ENCODE results near the gene ABHD17C. TPM values are rescaled to one million over a fixed set of nuclear protein-coding genes. Genes with fewer than 3 reads are reported as not detected.

Gene ABHD17C
- total RNA-seq, 4 donors from 2014 or later, result 14.9 to 74.6 (median 37.8) TPM

DNA sequence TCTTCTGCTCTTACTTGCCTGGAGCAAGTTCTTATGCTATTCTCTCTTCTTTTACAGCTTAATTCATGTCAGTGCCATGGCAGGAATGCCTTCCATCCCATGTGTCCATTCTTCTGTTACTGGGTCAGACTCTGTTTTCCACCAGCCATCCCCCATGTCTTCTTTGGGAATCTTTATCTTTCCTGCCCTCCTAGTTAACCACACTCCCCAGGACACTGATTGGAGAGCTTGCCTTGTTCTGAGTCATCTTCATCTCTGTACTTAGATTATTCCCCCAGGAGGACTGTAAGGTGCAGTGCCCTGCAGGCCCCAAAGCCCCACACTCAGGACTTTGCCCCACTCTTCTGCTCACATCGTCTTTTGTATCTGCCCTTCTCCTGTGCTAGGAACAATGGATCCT is 3.6 kb downstream of the ABHD17C start:
- Histone ChIP-seq H3K9me3 (no peaks in the 10 kb centered on the region), H3K4me3 (no peak overlapping the region), H3K36me3 (no peaks in the 10 kb centered on the region), H3K27me3 (no peaks in the 10 kb centered on the region), H3K4me1 (peaks cover 0 to 48% (median 4%) of the 10 kb centered on the region in 4 donors), H3K27ac (no peak overlapping the region)
- no peak for DNase-seq
- no peak for TF ChIP-seq POLR2A (IDR thresholded peaks at IDR 0.05)

DNA sequence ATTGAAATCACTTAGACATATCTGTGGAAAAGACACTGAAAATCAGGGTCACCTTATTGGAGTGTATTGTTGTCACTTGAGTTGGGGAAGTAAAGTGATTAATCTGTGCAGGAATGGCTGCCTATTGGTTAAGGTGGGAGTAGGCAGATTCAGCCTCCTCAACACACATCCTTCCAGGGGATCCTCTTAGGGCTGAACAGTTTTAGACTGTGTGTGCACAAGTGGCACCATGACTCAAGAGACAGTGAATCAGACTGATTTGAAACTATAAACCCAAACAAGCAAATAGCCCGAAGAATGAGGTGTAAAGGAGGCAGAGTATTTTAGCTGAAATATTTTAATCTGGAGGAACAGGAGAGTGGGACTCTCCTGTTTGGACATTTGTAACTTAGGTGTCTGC is 4.9 kb downstream of the ABHD17C start:
- Histone ChIP-seq H3K4me1 (peaks cover 0 to 46% (median 4%) of the 10 kb centered on the region in 4 donors), H3K4me3 (no peak overlapping the region), H3K27me3 (no peaks in the 10 kb centered on the region), H3K27ac (no peak overlapping the region), H3K36me3 (no peaks in the 10 kb centered on the region), H3K9me3 (no peaks in the 10 kb centered on the region)
- DNase-seq, result no peak
- TF ChIP-seq, protein P1, sequence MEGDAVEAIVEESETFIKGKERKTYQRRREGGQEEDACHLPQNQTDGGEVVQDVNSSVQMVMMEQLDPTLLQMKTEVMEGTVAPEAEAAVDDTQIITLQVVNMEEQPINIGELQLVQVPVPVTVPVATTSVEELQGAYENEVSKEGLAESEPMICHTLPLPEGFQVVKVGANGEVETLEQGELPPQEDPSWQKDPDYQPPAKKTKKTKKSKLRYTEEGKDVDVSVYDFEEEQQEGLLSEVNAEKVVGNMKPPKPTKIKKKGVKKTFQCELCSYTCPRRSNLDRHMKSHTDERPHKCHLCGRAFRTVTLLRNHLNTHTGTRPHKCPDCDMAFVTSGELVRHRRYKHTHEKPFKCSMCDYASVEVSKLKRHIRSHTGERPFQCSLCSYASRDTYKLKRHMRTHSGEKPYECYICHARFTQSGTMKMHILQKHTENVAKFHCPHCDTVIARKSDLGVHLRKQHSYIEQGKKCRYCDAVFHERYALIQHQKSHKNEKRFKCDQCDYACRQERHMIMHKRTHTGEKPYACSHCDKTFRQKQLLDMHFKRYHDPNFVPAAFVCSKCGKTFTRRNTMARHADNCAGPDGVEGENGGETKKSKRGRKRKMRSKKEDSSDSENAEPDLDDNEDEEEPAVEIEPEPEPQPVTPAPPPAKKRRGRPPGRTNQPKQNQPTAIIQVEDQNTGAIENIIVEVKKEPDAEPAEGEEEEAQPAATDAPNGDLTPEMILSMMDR (IDR thresholded peaks at IDR 0.05), result no peak
- TF ChIP-seq POLR2A (IDR thresholded peaks at IDR 0.05), result no peak

DNA sequence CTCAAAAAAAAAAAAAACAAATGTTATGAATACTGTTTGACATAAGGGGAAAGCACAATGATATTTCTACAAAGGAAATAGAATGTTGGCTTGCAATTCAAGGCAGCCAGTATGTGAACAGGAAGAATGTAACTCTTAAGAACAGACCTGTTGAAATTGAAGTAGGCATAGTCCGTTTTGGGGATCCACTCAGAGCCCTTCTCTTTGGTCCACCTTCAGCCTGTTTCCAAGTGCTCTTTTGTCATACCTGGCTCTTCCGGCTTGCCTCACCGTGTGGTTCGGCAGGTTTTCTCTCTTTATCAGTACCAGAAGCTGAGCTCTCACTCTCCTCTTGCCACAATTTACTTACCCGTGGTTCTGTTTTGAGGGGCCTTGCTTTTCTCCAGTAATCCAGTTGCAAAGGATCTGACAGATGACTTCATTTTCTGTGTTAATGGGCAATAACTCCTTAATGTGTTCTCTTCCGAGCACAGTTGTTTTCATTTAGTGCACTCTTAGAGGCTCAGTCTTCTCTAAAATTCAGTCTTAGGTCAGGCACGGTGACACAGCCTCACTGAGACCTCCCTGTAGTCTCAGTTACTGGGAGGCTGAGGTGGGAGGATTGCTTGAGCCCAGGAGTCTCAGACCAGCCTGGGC is 6.7 kb downstream of the ABHD17C start:
- Histone ChIP-seq H3K27ac (peak overlapping the region in 1 of 4 donors; percentile 24), H3K4me1 (peaks cover 0 to 35% (median 1%) of the 10 kb centered on the region in 4 donors), H3K9me3 (no peaks in the 10 kb centered on the region), H3K27me3 (no peaks in the 10 kb centered on the region), H3K4me3 (no peak overlapping the region), H3K36me3 (no peaks in the 10 kb centered on the region)
- DNase-seq, result no peak
- TF ChIP-seq, protein P1 (IDR thresholded peaks at IDR 0.05), result no peak
- no peak for TF ChIP-seq POLR2A (IDR thresholded peaks at IDR 0.05)

DNA sequence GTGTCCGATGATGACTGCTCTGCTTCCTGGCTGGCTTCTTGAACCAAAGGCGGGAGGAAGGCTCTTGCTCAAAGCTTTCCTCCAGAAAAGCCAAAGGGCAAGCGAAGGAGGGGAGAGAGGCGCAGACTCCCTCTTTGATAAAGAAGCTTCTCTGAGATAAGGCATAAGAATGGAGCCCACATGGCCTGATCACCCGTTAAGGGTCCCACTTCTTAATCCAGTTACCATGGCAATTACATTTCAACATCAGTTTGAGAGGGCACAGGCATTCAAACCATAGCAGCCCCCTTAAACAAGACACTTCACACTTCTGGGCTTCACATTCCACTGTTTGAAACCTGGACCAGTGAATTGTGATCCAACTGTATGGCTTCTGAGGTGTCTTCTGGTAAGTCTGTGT is 8.0 kb downstream of the ABHD17C start:
- H3K4me1 ChIP-seq, result peaks cover 0 to 32% (median 1%) of the 10 kb centered on the region in 4 donors
- H3K36me3 ChIP-seq, result no peaks in the 10 kb centered on the region
- H3K9me3 ChIP-seq, result no peaks in the 10 kb centered on the region
- no peak overlapping the region for H3K4me3 ChIP-seq
- H3K27ac ChIP-seq, result no peak overlapping the region
- TF ChIP-seq, protein P1 (IDR thresholded peaks at IDR 0.05), result no peak
- TF ChIP-seq POLR2A (IDR thresholded peaks at IDR 0.05), result no peak
- DNase-seq, result no peak
- no peaks in the 10 kb centered on the region for H3K27me3 ChIP-seq

DNA sequence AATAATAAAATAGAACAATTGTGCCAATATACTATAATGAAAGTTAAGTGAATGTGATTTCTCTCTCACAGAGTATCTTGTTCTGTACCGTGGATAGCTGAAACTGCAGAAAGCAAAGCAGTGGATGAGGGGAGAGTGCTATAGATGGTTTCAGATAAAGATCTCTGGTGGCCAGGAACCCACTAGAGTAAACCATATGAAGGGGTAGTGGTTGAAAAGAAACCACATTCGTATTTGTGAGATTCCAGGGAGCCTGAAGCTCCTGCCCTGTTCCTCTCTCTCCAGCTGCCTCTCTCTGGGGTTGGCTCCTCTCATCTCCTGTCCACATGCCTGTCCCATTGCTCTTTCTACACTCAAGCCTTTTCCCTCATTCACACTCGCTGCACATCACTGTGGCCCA is 8.9 kb downstream of the ABHD17C start:
- Histone ChIP-seq H3K4me3 (no peak overlapping the region), H3K27ac (no peak overlapping the region), H3K27me3 (no peaks in the 10 kb centered on the region), H3K9me3 (no peaks in the 10 kb centered on the region), H3K4me1 (peaks cover 0 to 29% (median 1%) of the 10 kb centered on the region in 4 donors), H3K36me3 (no peaks in the 10 kb centered on the region)
- TF ChIP-seq POLR2A (IDR thresholded peaks at IDR 0.05), result no peak
- TF ChIP-seq, protein P1 (IDR thresholded peaks at IDR 0.05), result no peak
- no peak for DNase-seq

DNA sequence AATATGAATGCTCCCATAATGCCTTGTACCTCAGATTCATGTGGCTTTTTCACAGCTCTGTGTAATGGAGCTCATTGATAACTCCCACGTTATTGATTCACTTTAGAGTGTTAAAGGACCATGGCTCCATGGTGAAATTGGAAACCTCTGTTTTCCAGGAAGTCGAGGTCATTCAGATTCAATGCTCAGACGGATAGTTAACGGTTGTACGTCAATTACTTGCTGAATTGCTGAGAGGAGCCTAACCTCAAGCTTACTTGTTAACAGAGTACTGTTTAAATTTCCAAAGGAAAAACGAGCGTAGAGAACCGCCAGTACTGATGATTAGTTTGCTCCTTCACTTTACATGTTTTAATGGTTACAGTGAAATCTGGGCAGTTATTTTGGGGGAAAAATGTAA is 11.1 kb downstream of the ABHD17C start:
- Histone ChIP-seq H3K4me1 (peaks cover 0 to 28% (median 1%) of the 10 kb centered on the region in 4 donors), H3K27ac (no peak overlapping the region)
- no peak for DNase-seq

More for the DNA sequence above, 11.1 kb downstream of the ABHD17C start:
- Histone ChIP-seq H3K9me3 (no peaks in the 10 kb centered on the region), H3K4me3 (no peak overlapping the region), H3K36me3 (no peaks in the 10 kb centered on the region), H3K27me3 (no peaks in the 10 kb centered on the region)
- TF ChIP-seq, protein P1 (IDR thresholded peaks at IDR 0.05), result no peak
